ENCODE data around the gene VAX1.

GRCh38 chr10:117137031-117137910, 799 bp downstream of the VAX1 start:
- TF ChIP-seq CTCF (IDR thresholded peaks at IDR 0.05 in 2 of 3, conservative IDR thresholded peaks at IDR 0.05 in 1 of 3; ENCODE audit: borderline replicate concordance in 1 of 3, insufficient read depth in 1 of 3, low read depth in 2 of 3, low read length in 2 of 3) (no peak), POLR2A (IDR thresholded peaks at IDR 0.05; ENCODE audit: borderline replicate concordance, extremely low read depth, insufficient read depth, insufficient read length) (no peak)

All from HCT116 (cell line).